C4-2B (cell line): ENCODE measurements around the gene PRRT2.

ENCODE experiments used
- CTCF ChIP-seq: fragments of 450-650 bp; conservative IDR thresholded peaks from 2 replicates; pipeline ENCODE4 v1.5.1; 2017; ENCODE audit warnings: mild to moderate bottlenecking
- ZFX ChIP-seq: fragments of 450-650 bp; IDR thresholded peaks from 2 replicates; pipeline ENCODE4 v1.6.1; 2017

GRCh38 chr16:29820271-29820701 is 8.3 kb downstream of the PRRT2 start, which contains the start of gene MVP:
- TF ChIP-seq CTCF, result no peak
- TF ChIP-seq ZFX, result no peak
